ENCODE measurements around the gene AP2A1.

AP2A1 gene

DNA sequence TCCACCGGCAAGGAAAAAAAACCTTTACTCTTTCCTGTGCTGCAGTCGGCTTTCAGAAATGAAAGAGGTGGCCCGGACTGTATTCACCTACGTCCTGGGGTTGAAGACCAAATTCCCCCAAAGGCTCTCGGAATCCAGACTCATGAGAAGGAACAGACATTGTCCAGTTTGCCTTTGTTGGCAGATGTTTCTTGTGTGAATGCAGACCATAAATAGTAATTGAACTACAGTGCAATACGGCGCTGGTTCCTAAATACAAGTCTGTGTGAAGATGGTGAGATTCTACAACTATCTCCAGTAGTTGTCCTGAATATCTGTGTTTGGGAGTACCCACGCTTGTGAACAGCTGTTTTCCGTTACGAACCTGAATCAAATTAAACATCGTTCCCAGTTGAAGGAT is 72.9 kb downstream of the AP2A1 start:
- no peak for DNase-seq (ENCODE audit: low read depth)

GRCh38 chr19:49840321-49840720 is 73.5 kb downstream of the AP2A1 start:
- DNase-seq (ENCODE audit: low read depth): no peak

DNA sequence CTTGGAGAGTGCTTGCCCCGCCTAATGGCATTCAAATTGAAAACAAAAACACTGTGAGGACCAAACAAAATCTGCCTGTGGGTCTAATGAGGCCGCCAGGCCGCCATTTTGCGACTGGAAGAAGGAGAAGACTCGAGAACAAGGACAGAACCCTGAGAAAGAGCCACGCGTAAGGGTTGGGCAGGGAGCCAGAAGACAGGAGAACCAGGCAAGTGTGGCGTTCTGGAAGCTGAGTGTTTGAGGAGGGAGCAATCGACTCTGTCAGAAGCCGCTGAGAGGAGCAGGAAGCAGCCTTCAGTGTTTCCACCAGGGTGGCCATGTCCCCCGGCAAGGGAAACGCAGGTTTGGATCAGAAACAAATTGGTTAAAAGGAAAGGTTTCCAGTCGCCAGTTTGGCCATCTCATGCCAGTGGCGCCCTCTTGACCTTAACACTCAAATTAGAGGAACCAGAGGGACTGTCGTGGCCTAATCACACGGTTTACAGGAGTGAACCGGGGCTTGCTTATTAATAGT is 74.0 kb downstream of the AP2A1 start:
- DNase-seq (ENCODE audit: low read depth): no peak

GRCh38 chr19:49843265-49843664 is 76.5 kb downstream of the AP2A1 start:
- no peak for DNase-seq (ENCODE audit: low read depth)

- no peak for DNase-seq (ENCODE audit: low read depth)
These were observed 77.6 kb downstream of the AP2A1 start for GRCh38 chr19:49844138-49845095.

DNA sequence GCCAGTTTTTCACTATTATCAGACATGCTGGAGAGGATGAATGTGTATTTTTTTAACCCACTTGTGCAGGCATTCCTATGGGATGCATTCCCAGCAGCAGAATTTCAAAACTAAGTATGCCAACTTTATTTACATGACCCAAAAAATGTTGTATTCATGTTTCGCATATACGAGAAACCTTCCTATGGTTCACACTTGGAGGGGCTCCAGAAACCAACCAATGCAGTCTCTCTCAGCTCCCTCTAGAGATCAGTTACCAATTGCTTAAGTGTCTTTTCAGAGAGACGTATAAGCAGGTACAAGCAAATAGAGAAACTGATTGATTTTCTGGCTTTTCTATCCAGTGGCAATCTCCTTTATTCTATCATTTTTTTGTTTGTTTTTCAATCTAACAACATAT is 78.6 kb downstream of the AP2A1 start:
- DNase-seq (ENCODE audit: low read depth): no peak

DNA sequence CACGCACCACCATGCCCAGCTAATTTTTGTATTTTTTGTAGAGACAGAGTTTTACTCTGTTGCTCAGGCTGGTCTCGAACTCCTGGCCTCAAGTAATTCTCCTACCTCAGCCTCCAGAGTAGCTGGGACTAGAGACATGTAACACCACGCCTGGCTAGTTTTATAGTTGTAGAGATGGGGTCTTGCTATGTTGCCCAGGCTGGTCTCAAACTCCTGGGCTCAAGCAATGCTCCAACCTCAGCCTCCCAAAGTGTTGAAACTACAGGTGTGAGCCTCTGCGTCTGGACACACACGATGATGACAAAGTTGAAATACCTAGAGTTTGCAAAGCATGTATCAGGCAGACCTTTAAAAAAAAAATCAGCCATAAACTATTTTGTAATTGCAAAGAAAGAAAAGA is 79.6 kb downstream of the AP2A1 start:
- no peak for DNase-seq (ENCODE audit: low read depth)

DNA sequence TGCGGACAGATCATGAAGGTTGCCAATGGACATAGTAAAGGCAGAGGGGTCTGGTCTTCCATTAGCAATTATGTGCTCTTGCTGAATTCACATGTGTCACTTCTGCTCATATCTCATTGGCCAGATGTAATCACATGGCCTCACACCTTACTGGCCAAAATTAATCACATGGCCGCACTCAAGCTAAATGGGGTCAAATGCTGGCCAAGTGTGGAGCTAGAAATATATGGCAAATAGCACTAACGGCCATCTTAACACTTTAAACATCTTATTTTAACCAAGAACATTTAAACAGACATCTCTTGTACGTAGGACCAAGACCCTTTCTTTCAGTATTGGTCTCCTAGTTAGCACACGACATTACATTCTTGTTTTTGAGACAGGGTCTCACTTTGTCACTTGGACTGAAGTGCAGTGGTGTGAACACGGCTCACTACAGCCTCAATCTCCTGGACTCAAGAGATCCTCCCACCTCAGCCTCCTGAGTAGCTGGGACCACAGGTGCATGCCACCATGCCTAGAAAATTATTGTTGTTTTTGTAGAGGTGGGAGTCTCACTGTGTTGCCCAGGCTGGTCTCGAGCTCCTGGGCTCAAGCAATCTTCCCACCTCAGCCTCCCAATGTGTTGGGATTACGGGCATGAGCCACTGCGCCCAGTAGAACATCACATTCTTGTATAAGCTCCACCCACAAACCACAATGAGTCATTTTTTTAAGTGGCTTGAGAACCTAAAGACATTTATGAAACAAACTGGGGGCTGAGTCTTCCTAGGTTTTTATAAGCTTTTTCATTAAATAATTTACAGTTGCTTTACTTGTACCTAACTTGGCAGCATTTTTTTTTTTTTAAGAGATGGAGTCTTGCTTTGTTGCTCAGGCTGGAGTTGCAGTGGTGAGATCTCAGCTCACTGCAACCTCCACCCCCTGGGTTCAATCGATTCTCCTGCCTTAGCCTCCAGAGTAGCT is 81.2 kb downstream of the AP2A1 start:
- DNase-seq (ENCODE audit: low read depth): no peak

- DNase-seq (ENCODE audit: low read depth): no peak
These were observed 82.1 kb downstream of the AP2A1 start for GRCh38 chr19:49848938-49849337.

DNA sequence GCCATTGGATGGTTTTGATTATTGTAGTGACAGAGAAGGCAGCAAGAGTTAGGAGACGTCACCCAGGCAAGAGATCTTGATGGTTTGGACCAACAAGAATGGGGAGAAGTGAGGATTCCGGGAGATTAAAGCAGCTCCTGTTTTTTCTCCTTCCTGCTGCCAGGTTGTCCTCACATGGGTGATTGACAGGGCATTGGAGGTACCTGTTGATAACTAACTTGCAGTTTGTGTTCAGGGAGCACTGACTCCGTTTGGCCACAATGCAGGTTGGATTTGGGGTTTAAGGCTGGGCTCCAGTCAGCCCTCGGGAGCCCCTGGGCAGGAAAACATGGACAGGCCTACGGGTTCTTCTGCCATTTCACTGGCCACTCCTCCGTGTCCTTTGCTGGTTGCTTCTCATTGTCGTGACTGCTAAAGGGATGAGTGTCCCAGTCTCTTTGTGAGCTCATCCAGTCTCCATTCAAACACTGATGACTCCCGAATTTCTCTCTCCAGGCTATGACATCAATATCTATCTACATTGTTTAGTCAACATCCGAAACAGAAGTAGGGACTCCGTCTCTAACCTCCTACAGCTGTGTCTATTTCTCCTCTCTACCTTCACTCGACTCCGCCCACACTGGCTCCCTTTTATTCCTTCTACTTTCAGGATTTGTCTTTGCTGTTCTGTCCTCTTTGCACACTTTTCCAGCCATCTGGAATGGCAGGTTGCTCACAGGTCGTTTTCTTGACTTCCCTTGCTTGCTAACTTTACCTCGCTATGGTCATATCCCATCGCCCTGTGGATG is 82.8 kb downstream of the AP2A1 start:
- no peak for DNase-seq (ENCODE audit: low read depth)

DNA sequence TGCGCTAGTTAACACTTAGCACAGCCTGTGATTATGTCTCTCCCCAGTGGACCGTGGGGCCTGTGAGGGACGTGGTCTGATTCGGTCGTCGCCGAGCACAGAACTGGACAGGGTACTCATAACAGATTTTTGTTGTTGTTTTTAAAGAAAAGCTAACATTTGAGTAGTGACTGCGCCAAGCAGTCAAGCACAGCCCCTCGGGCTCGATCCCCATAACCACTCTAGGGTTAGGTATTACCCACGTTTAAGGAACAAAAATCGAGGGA is 83.4 kb downstream of the AP2A1 start:
- no peak for DNase-seq (ENCODE audit: low read depth)

GRCh38 chr19:49850487-49851342 is 83.9 kb downstream of the AP2A1 start, which contains the start of gene PTOV1:
PTOV1 (plus strand) TSS chr19:49851159.
- peak; percentile 79 for DNase-seq (ENCODE audit: low read depth)

GRCh38 chr19:49851456-49852259 is 84.9 kb downstream of the AP2A1 start:
- DNase-seq (ENCODE audit: low read depth): peak; percentile 22

- no peak for DNase-seq (ENCODE audit: low read depth)
These were observed 85.9 kb downstream of the AP2A1 start for GRCh38 chr19:49852631-49853126.

- no peak for DNase-seq (ENCODE audit: low read depth)
These were observed 87.1 kb downstream of the AP2A1 start for GRCh38 chr19:49853852-49854377.

DNA sequence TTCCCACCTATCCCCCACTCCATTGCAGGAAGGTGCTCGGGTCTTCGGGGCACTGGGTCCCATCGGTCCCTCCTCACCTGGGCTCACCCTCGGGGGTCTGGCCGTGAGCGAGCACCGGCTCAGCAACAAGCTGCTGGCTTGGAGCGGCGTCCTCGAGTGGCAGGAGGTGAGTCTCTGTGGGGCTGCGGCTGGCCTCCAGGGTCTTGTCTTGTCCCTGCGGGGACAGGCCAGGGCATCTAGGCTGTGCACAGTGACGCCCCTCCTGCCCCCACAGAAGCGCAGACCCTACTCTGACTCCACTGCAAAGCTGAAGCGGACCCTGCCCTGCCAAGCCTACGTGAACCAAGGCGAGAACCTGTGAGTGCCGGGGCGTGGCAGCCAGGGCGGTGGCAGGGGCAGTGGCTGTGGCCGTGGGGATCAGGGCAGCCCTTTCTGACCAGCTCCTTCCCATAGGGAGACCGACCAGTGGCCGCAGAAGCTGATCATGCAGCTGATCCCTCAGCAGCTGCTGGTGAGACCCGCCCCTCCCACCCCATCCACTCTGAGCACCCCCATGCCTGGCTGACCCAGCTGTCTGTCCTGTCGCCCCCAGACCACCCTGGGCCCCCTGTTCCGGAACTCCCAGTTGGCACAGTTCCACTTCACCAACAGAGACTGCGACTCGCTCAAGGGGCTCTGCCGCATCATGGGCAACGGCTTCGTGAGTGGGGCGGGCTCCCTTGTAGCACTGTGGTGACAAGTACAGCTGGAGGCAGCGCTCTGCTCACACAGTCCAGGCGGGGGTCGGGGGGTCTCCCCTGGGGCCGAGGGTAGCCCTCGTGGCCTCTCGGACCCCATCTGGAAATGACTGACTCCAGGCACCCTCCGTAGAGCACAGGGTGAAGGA is 87.8 kb downstream of the AP2A1 start:
- no peak for DNase-seq (ENCODE audit: low read depth)

DNA sequence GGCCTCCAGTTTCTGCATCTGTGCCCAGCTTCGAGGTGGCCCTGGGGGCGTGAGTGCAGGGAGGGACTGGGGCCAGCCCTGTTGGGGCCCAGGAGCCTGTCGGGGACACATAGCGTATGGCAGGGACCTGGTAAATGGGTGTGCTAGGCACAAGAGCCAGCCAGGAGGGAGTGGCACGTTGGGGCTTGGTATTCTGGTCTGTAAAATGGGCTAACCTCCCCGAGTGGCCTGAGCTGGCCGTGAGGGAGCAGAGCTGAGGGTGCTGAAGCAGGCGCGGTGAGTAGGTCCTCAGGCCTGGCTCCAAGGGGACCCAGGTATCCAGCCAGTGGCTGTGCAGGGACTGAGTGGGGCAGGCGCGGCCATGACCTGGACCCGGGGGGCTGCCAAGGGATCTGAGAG is 88.5 kb downstream of the AP2A1 start:
- DNase-seq (ENCODE audit: low read depth): no peak

Measured in stimulated activated CD4-positive, alpha-beta T cell treated with anti-CD3 and anti-CD28 coated beads, Interleukin-2, amount 100 ng/mL, for 4 hours (primary cell).